ENCODE measurements around the gene PSAT1.

DNA sequence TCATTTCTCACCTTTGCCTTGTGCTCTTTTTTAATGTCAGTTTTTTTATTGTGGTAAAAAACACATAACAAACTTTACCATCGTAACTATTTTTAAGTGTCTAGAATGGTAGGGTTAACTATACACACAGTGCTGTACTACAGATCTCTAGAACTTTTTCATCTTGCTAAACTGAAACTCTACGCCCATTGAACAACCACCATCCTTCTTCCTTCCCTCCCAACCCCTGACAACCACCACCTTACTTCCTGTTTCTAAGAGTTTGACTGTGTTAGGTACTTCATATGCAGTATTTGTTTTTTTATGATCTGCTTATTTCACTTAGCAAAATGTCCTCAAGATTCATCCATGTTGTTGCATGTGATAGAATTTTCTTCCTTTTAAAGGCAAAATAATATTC is 54.9 kb downstream of the PSAT1 start:
- TF ChIP-seq ZNF83 (CRISPR knock-in tag; IDR thresholded peaks at IDR 0.05; ENCODE audit: borderline replicate concordance) (no peak), RAD21 (CRISPR knock-in tag; IDR thresholded peaks at IDR 0.05) (no peak), CHD4 (IDR thresholded peaks at IDR 0.05; ENCODE audit: borderline replicate concordance, low read length) (no peak), TCF7L2 (IDR thresholded peaks at IDR 0.05; ENCODE audit: low read depth, low read length) (no peak), TAF1 (CRISPR knock-in tag; IDR thresholded peaks at IDR 0.05) (no peak)
- TF ChIP-seq, protein P1, sequence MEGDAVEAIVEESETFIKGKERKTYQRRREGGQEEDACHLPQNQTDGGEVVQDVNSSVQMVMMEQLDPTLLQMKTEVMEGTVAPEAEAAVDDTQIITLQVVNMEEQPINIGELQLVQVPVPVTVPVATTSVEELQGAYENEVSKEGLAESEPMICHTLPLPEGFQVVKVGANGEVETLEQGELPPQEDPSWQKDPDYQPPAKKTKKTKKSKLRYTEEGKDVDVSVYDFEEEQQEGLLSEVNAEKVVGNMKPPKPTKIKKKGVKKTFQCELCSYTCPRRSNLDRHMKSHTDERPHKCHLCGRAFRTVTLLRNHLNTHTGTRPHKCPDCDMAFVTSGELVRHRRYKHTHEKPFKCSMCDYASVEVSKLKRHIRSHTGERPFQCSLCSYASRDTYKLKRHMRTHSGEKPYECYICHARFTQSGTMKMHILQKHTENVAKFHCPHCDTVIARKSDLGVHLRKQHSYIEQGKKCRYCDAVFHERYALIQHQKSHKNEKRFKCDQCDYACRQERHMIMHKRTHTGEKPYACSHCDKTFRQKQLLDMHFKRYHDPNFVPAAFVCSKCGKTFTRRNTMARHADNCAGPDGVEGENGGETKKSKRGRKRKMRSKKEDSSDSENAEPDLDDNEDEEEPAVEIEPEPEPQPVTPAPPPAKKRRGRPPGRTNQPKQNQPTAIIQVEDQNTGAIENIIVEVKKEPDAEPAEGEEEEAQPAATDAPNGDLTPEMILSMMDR (CRISPR knock-in tag; IDR thresholded peaks at IDR 0.05), result no peak

All from HepG2 (cell line).